ENCODE results near the gene TAX1BP1. TPM values are rescaled to one million over a fixed set of nuclear protein-coding genes. Genes with fewer than 3 reads are reported as not detected.

The TAX1BP1 gene
- total RNA-seq, 1 experiment from 2014 or later = 58.3 TPM

DNA sequence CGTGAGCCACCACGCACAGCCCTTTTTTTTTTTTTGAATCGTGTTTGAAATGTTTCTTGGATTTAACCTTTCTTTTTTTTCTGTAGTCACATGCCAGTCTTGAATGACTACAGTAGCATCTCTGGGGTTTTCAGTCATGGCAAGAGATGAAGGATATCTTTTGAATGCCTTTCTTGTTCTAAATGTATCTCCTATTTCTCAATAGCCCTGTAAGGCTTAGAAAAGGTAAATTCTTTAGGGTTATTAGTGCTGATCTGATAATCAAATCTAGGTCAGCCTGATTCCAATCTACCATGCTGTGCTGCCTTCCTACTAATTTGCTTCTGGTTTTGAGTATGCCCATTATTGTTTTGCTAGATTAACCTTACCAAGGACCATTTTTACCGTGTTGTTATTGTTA is 70.2 kb downstream of the TAX1BP1 start:
- Histone ChIP-seq H3K14ac (ENCODE audit: insufficient read depth, low read length) (no peak overlapping the region), H3K56ac (ENCODE audit: insufficient read length, low read depth, low read length) (no peak overlapping the region), H3K23me2 (ENCODE audit: insufficient read length, low read depth, low read length, poor library complexity, severe bottlenecking) (no peaks in the 10 kb centered on the region), H3K4me2 (ENCODE audit: insufficient read depth, insufficient read length, low read length) (no peak overlapping the region), H4K8ac (replicated peaks; ENCODE audit: insufficient read length, low read depth, low read length) (no peak overlapping the region), H4K91ac (ENCODE audit: insufficient read length, low read depth, low read length) (no peak overlapping the region), H2AFZ (ENCODE audit: low read length) (no peak overlapping the region), H3K9ac (ENCODE audit: extremely low read depth, insufficient read length, low read length) (no peak overlapping the region), H4K20me1 (ENCODE audit: control insufficient read depth, insufficient read depth, insufficient read length) (no peaks in the 10 kb centered on the region), H4K5ac (ENCODE audit: insufficient read length, low read depth, low read length) (no peak overlapping the region), H2BK120ac (ENCODE audit: low read depth, low read length, poor library complexity, severe bottlenecking) (no peak overlapping the region), H2BK15ac (ENCODE audit: low read depth, low read length) (no peak overlapping the region), H2BK12ac (ENCODE audit: insufficient read length, low read depth, low read length) (no peak overlapping the region), H3K27me3 (ENCODE audit: insufficient read depth, low read length) (no peaks in the 10 kb centered on the region), H3K18ac (ENCODE audit: insufficient read length, low read depth, low read length) (no peak overlapping the region), H3K27ac (ENCODE audit: insufficient read length, low read depth, low read length) (no peak overlapping the region), H3K79me2 (ENCODE audit: insufficient read depth, low read length) (no peaks in the 10 kb centered on the region), H3K4me1 (ENCODE audit: insufficient read depth, low read length) (no peaks in the 10 kb centered on the region), H3T11ph (ENCODE audit: low read length) (no peak overlapping the region), H3K79me1 (ENCODE audit: insufficient read depth, low read depth, low read length, poor library complexity, severe bottlenecking) (no peaks in the 10 kb centered on the region), H3K9me3 (ENCODE audit: control insufficient read depth, low read depth, low read length) (no peaks in the 10 kb centered on the region), H3K4ac (ENCODE audit: low read depth, low read length) (no peak overlapping the region), H2BK5ac (ENCODE audit: insufficient read length, low read length) (no peak overlapping the region), H3K23ac (ENCODE audit: insufficient read length, low read depth, low read length) (no peak overlapping the region), H2AK5ac (ENCODE audit: insufficient read length, low read length) (no peak overlapping the region), H2BK20ac (ENCODE audit: low read depth, low read length, poor library complexity, severe bottlenecking) (no peak overlapping the region)
- DNase-seq = no peak
- Mint-ChIP-seq H3K4me1 (peaks cover 0 to 1% of the 10 kb centered on the region in 2 experiments; a peak in 2 of 4 replicates), H3K9me3 (no peaks in the 10 kb centered on the region), H3K36me3 (ENCODE audit: insufficient read depth in 1 of 3, low read depth in 3 of 3) (peaks cover 4 to 13% (median 5%) of the 10 kb centered on the region in 3 experiments; a peak in 5 of 7 replicates), H3K4me3 (no peak overlapping the region), H3K27ac (no peak overlapping the region), H3K27me3 (ENCODE audit: low read depth) (no peaks in the 10 kb centered on the region)
- WGBS (ENCODE audit: extremely low coverage, insufficient read length, low lambda C conversion rate) = no CpG with 5 or more reads among the region's 4 CpGs
- TF ChIP-seq, protein P1, sequence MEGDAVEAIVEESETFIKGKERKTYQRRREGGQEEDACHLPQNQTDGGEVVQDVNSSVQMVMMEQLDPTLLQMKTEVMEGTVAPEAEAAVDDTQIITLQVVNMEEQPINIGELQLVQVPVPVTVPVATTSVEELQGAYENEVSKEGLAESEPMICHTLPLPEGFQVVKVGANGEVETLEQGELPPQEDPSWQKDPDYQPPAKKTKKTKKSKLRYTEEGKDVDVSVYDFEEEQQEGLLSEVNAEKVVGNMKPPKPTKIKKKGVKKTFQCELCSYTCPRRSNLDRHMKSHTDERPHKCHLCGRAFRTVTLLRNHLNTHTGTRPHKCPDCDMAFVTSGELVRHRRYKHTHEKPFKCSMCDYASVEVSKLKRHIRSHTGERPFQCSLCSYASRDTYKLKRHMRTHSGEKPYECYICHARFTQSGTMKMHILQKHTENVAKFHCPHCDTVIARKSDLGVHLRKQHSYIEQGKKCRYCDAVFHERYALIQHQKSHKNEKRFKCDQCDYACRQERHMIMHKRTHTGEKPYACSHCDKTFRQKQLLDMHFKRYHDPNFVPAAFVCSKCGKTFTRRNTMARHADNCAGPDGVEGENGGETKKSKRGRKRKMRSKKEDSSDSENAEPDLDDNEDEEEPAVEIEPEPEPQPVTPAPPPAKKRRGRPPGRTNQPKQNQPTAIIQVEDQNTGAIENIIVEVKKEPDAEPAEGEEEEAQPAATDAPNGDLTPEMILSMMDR (conservative IDR thresholded peaks at IDR 0.05) = no peak

Measured in H9 (cell line).